Adrenal gland (tissue), 12 donors: ENCODE results near the gene PTK6. TPM values are rescaled to one million over a fixed set of nuclear protein-coding genes. Genes with fewer than 3 reads are reported as not detected.

Experiments
- DNase-seq, 7 donors: peaks; one replicate each; pipeline ENCODE4 v3.0.0-alpha.2; 2019 to 2020
- H3K27ac ChIP-seq, 5 donors: fragments of 200-600 bp; sonication (generic) in 4 of 5; 1 replicate in 3 of 5; 2 replicates in 2 of 5; pipeline versions ENCODE4 v1.5.1 to v1.8.0; 2016 to 2020; ENCODE audit warnings: mild to moderate bottlenecking in 1 of 5
- H3K27me3 ChIP-seq: fragments of 200-600 bp; 2 replicates; pipeline ENCODE4 v1.8.0; 2021
- H3K36me3 ChIP-seq, 2 donors: fragments of 200-600 bp; replicated peaks in 1 of 2; 1 replicate in 1 of 2; 2 replicates in 1 of 2; pipeline versions ENCODE4 v1.5.1 to v1.8.0; 2018 to 2022
- H3K4me1 ChIP-seq, 2 donors: fragments of 200-600 bp; replicated peaks in 1 of 2; 1 replicate in 1 of 2; 2 replicates in 1 of 2; pipeline versions ENCODE4 v1.5.1 to v1.8.0; 2018 to 2021
- H3K4me3 ChIP-seq, 4 donors: fragments of 200-600 bp; sonication (generic) in 3 of 4; one replicate each; pipeline ENCODE4 v1.5.1; 2016 to 2018
- H3K9me3 ChIP-seq, 3 donors: fragments of 200-600 bp; sonication (generic) in 1 of 3; replicated peaks in 1 of 3; 1 replicate in 2 of 3; 2 replicates in 1 of 3; pipeline versions ENCODE4 v1.5.1 to v1.8.0; 2016 to 2021
- CTCF ChIP-seq, 6 experiments: fragments of 450-650 bp in 4 of 6; fragments of 200-600 bp in 2 of 6; sonication (generic) in 1 of 6; IDR thresholded peaks; 1 replicate in 5 of 6; 2 replicates in 1 of 6; pipeline versions ENCODE4 v1.5.1 to v1.8.0; 2016 to 2021; ENCODE audit warnings: antibody characterized with exemption in 6 of 6, mild to moderate bottlenecking in 2 of 6, moderate library complexity in 1 of 6
- POLR2A ChIP-seq, 2 donors: fragments of 450-650 bp; IDR thresholded peaks; one replicate each; pipeline ENCODE4 v1.6.1; 2017; ENCODE audit warnings: antibody characterized with exemption in 2 of 2, mild to moderate bottlenecking in 2 of 2, moderate library complexity in 1 of 2
- WGBS, 4 donors: extraction: QIAGEN DNeasy Blood & Tissue Kit in 2 of 4; methylation state at CpG; one replicate each; pipeline versions ENCODE4 v1.1.5 to v1.1.7; 2013 to 2017; 5-methylcytosine and 5-hydroxymethylcytosine counted together
- intact Hi-C, 2 donors: fragments of 100-400 bp; cut with DNase I; formaldehyde crosslinking; loops; one replicate each; pipeline versions ENCODE4 v1.14.1 to v1.15.0; 2022 to 2023
- polyA plus RNA-seq, 3 donors: library from polyadenylated mRNA; stranded (reverse); fragments of 200-250 nt in 2 of 3; fragments of 350-450 nt in 1 of 3; fragmentation: Illumina TruSeq in 1 of 3; extraction: RNeasy Lipid Tissue Mini Kit (QIAGEN cat#74804) in 1 of 3; gene quantifications; one replicate each; pipeline ENCODE4 v1.2.3, GENCODE V29; 2013 to 2014
- total RNA-seq, 9 donors: library from RNA; depleted of rRNA in 4 of 9; stranded (reverse); fragments of >200 nt in 4 of 9; fragments of 120-200 nt in 1 of 9; fragmentation: NEBNext Ultra II Directional in 1 of 9; extraction: Animal tissue kit (Norgen Biotek cat#: 25700) in 1 of 9; gene quantifications; one replicate each; pipeline versions ENCODE4 v1.1.0 to v1.2.4, GENCODE V29; 2013 to 2023
- donor health status: healthy with polysubstance abuse.
- donor health status: Bipolar disorder and iron deficiency.
- donor health status: DM: yes; HTN: yes; CAD: no.
- donor health status: DM: no; HTN: no; CAD: no.
- donor health status: DM: no; HTN: no; CAD: no.
- donor health status: DM: yes; HTN: yes; CAD: no.

The PTK6 gene
- total and polyA plus RNA-seq, 12 donors, result 0.19 to 0.72 (median 0.36) TPM; not detected in 5

- Histone ChIP-seq H3K4me1 (peaks cover 8 to 16% of the 10 kb centered on the region in 2 donors), H3K36me3 (no peaks in the 10 kb centered on the region), H3K27me3 (no peaks in the 10 kb centered on the region), H3K27ac (peak overlapping the region in 2 of 5 donors; percentile 78 to 83), H3K9me3 (no peaks in the 10 kb centered on the region), H3K4me3 (peak overlapping the region in 2 of 4 donors; percentile 14 to 74)
- TF ChIP-seq CTCF (IDR thresholded peaks at IDR 0.05) (peak in 1 of 6 experiments; percentile 4), POLR2A (IDR thresholded peaks at IDR 0.05) (peak in 1 of 2 donors; percentile 28)
- DNase-seq, result peak; percentile 86 to 92 (median 89)
- WGBS, 4 donors, result 0 to 6% (median 4%) methylated on average over 5 to 60 of the region's 60 CpGs
- intact Hi-C loops, result no loop called here
Measured at GRCh38 chr20:63497946-63498935, 38.9 kb downstream of the PTK6 start.

DNA sequence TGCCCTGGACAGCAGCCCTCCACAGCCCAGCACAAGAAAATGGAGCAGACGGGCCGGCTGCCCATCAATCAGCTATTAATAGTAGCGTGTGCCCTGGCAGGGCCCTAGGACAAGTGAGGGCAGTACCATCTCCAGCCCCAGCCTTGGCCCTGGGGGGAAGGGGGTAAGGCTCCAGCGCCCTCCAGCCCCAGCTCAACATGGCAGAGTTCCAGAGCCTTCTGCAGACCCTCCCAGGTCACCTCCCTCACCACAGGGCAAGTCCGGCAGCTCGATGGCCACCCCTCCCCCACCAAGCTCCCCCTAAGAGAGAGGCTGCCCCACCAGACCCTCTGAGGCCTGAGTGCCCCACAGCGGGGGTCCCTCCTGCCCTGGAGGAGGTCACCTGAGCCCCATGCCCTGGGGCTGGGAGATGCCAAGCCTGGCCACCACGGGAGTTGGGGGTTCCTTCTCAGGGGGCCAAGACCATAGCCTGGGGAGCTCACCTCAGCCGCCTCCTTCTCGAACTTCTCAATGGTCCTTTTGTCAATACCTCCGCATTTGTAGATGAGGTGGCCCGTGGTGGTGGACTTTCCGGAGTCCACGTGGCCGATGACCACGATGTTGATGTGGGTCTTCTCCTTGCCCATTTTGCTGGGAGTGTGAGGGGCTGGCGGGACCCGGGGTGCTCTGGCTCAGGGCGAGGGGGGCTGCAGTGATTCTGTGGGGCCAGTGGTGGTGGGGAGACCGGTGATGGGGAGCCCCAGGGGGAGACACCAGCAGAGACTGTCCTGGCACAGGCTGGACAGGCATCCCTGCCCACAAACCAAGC is 39.8 kb downstream of the PTK6 start:
- intact Hi-C loops, result no loop called here
- Histone ChIP-seq H3K9me3 (no peaks in the 10 kb centered on the region), H3K4me1 (peaks cover 8 to 16% of the 10 kb centered on the region in 2 donors), H3K27me3 (no peaks in the 10 kb centered on the region), H3K36me3 (no peaks in the 10 kb centered on the region), H3K4me3 (peak overlapping the region in 2 of 4 donors; percentile 14 to 74), H3K27ac (peak overlapping the region in 2 of 5 donors; percentile 78 to 83)
- no peak for TF ChIP-seq CTCF (IDR thresholded peaks at IDR 0.05)
- no peak for TF ChIP-seq POLR2A (IDR thresholded peaks at IDR 0.05)
- WGBS, 4 donors, result 40 to 78% (median 65%) methylated on average over 2 to 20 of the region's 20 CpGs
- peak in 2 of 7 donors; percentile 16 to 20 for DNase-seq

- no peaks in the 10 kb centered on the region for H3K9me3 ChIP-seq
- peaks cover 8 to 16% of the 10 kb centered on the region in 2 donors for H3K4me1 ChIP-seq
- TF ChIP-seq CTCF (IDR thresholded peaks at IDR 0.05) (no peak), POLR2A (IDR thresholded peaks at IDR 0.05) (no peak)
- peak in 2 of 7 donors; percentile 16 to 18 for DNase-seq
- peak overlapping the region in 1 of 5 donors; percentile 78 for H3K27ac ChIP-seq
- H3K36me3 ChIP-seq, result no peaks in the 10 kb centered on the region
- intact Hi-C loops, result no loop called here
- H3K4me3 ChIP-seq, result peak overlapping the region in 2 of 4 donors; percentile 6 to 9
- WGBS, 4 donors, result 64 to 76% (median 67%) methylated on average over 10 to 16 of the region's 16 CpGs
- no peaks in the 10 kb centered on the region for H3K27me3 ChIP-seq
Measured at GRCh38 chr20:63496596-63497120, 40.5 kb downstream of the PTK6 start.
